Measurements from ENCODE around the gene NRCAM. TPM values are rescaled to one million over a fixed set of nuclear protein-coding genes. Genes with fewer than 3 reads are reported as not detected.
A peak's percentile ranks its signal among the peaks of the same experiment; 100 is the strongest.

NRCAM gene
- total RNA-seq, 2 experiments from 2014 or later: 3.2 to 3.8 TPM

DNA sequence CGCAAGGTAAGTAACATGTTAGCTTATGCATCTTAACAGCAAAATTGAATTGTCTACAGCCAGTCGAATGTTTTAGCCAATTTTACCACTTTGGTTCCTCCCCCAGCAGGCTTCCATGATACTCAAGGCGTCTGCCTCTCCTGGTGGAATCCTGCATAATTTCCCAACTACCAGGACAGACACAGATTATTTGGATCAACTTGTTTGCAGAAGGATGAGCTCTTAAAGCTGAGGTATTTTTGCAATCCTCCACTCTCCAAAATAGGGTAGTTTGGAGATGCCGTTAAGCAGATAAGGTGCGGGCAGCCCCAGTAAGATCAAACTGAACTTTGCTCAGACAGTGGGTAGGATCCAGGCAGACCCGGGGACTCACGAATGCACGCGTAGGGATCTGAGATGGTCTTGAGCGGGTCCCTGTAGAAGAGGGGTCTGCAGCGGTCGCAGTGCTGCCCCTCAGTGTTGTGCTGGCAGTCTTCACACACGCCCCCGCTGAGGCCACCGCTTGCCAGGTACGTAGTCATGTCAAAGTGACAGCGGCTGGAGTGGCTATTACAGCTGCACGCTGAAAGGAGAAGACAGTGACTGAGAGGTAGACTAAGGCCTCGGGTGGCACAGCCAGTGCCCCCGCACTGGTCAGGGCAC is 353.4 kb downstream of the NRCAM start:
- no peak overlapping the region for H3K27ac Mint-ChIP-seq
- DNase-seq: no peak
- ChIA-PET CTCF (no interaction called here), POLR2A (no interaction called here)
- TF ChIP-seq, protein P1, sequence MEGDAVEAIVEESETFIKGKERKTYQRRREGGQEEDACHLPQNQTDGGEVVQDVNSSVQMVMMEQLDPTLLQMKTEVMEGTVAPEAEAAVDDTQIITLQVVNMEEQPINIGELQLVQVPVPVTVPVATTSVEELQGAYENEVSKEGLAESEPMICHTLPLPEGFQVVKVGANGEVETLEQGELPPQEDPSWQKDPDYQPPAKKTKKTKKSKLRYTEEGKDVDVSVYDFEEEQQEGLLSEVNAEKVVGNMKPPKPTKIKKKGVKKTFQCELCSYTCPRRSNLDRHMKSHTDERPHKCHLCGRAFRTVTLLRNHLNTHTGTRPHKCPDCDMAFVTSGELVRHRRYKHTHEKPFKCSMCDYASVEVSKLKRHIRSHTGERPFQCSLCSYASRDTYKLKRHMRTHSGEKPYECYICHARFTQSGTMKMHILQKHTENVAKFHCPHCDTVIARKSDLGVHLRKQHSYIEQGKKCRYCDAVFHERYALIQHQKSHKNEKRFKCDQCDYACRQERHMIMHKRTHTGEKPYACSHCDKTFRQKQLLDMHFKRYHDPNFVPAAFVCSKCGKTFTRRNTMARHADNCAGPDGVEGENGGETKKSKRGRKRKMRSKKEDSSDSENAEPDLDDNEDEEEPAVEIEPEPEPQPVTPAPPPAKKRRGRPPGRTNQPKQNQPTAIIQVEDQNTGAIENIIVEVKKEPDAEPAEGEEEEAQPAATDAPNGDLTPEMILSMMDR (IDR thresholded peaks at IDR 0.05): no peak
- no peaks in the 10 kb centered on the region for H3K9me3 Mint-ChIP-seq
- no peak overlapping the region for H3K4me3 Mint-ChIP-seq
- H3K27me3 Mint-ChIP-seq: peaks cover 5% of the 10 kb centered on the region
- intact Hi-C loops (cut with micrococcal nuclease): no loop called here
- no peak for ATAC-seq
- H3K4me1 Mint-ChIP-seq (ENCODE audit: low read depth): no peaks in the 10 kb centered on the region
- no peaks in the 10 kb centered on the region for H3K36me3 Mint-ChIP-seq (ENCODE audit: low read depth)

DNA sequence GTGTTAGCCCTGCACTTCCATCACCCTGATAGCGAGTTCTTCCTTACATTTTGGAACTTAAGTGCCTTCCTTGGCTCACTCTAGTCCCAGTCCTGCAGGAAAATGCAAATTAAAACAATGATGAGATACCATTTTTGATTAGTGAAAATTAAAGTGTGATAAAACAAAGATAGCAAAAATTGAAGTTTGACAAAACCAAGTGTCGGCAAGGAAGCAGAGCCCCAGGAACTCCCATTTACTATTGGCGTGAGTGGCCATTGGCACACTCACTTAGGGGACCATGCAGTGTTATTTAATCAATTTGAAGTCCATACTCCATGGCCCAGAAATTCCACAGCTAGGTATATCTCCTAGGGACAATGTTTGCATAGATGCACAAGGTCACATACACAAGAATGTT is 354.5 kb downstream of the NRCAM start:
- H3K36me3 Mint-ChIP-seq (ENCODE audit: low read depth): no peaks in the 10 kb centered on the region
- no peak overlapping the region for H3K4me3 Mint-ChIP-seq
- no peak for ATAC-seq
- no peak overlapping the region for H3K27ac Mint-ChIP-seq
- ChIA-PET CTCF (no interaction called here), POLR2A (no interaction called here)
- no peak for DNase-seq
- H3K27me3 Mint-ChIP-seq: peaks cover 5% of the 10 kb centered on the region
- intact Hi-C loops (cut with micrococcal nuclease): no loop called here
- no peaks in the 10 kb centered on the region for H3K4me1 Mint-ChIP-seq (ENCODE audit: low read depth)
- TF ChIP-seq, protein P1 (IDR thresholded peaks at IDR 0.05): no peak
- no peaks in the 10 kb centered on the region for H3K9me3 Mint-ChIP-seq

DNA sequence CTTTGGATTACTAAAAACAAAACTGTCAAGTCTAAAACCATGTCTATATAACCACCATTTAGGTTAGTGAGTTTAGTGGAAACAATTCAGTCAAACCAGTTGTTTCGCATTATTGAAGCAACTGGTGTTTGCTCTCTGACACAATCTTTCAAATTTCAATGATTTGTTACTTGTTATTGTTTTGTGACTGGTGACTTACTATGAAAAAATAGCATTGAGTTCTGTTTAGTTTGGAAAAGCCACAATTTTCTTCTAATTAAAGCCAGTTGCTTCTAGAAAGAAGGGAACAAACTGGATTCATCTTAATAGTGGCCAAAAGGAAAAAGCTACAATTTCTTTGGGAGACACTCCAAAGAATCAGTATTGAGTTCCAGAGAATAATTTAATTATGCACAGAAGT is 356.5 kb downstream of the NRCAM start:
- no peaks in the 10 kb centered on the region for H3K9me3 Mint-ChIP-seq
- POLR2A ChIA-PET: no interaction called here

DNA sequence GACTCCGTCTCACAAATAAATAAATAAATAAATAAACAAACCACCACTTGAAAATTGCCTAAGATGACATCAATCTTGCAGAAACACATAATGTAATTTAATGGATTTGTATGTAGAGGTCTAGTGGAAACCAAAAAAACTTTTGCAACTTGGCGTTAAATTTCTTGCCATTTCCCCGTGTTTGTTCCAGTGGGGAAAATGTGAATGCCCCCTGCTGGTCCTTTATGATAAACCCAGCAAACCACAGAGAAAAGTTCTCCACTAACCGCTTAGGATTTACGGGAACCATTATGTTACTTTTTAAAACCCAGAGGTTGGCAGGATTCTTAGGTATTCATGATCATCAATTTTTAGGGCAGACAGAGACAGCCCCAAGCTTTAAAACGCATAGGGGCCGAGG is 358.5 kb downstream of the NRCAM start:
- no peaks in the 10 kb centered on the region for H3K9me3 Mint-ChIP-seq
- H3K27ac Mint-ChIP-seq: no peak overlapping the region
- POLR2A ChIA-PET: no interaction called here
- TF ChIP-seq, protein P1 (IDR thresholded peaks at IDR 0.05): peak; percentile 21
- peaks cover 5% of the 10 kb centered on the region for H3K27me3 Mint-ChIP-seq
- CTCF ChIA-PET: no interaction called here
- DNase-seq (no peak), ATAC-seq (no peak)
- no peaks in the 10 kb centered on the region for H3K36me3 Mint-ChIP-seq (ENCODE audit: low read depth)
- H3K4me1 Mint-ChIP-seq (ENCODE audit: low read depth): no peaks in the 10 kb centered on the region
- no peak overlapping the region for H3K4me3 Mint-ChIP-seq
- intact Hi-C loops (cut with micrococcal nuclease): no loop called here

More for the DNA sequence above, 356.5 kb downstream of the NRCAM start:
- no peak overlapping the region for H3K4me3 Mint-ChIP-seq
- H3K36me3 Mint-ChIP-seq (ENCODE audit: low read depth): no peaks in the 10 kb centered on the region
- TF ChIP-seq, protein P1 (IDR thresholded peaks at IDR 0.05): no peak
- H3K4me1 Mint-ChIP-seq (ENCODE audit: low read depth): no peaks in the 10 kb centered on the region
- ATAC-seq (no peak), DNase-seq (no peak)
- CTCF ChIA-PET: no interaction called here
- H3K27ac Mint-ChIP-seq: no peak overlapping the region
- intact Hi-C loops (cut with micrococcal nuclease): no loop called here
- peaks cover 5% of the 10 kb centered on the region for H3K27me3 Mint-ChIP-seq

Other genes starting within 250 kb of the NRCAM start
- 10 to 100 TPM; 19.2 to 21.4 TPM for gene PNPLA8, start 69.7 kb upstream of the NRCAM start, total RNA-seq
- 10 to 100 TPM; 26.5 to 28.8 TPM for gene THAP5, start 113.3 kb upstream of the NRCAM start, total RNA-seq
- gene DNAJB9, start 113.4 kb upstream of the NRCAM start, total RNA-seq: 10 to 100 TPM in 1 of 2 experiments, 1 to 10 TPM in 1; 6.5 to 11.6 TPM